Transverse colon (tissue), 4 donors: ENCODE measurements around the gene DIO3. TPM values are rescaled to one million over a fixed set of nuclear protein-coding genes. Genes with fewer than 3 reads are reported as not detected.

Experiments used
- DNase-seq: peaks from one replicate; pipeline ENCODE4 v3.0.0-alpha.2; 2019
- H3K27ac ChIP-seq, 4 donors: fragments of 200-600 bp; sonication (generic); 2 replicates each; pipeline ENCODE4 v1.5.1; 2016 to 2018; ENCODE audit warnings: inconsistent platforms in 4 of 4
- H3K27me3 ChIP-seq: fragments of 200-600 bp; sonication (generic); 2 replicates; pipeline ENCODE4 v1.5.1; 2017; ENCODE audit warnings: inconsistent platforms
- H3K36me3 ChIP-seq, 4 donors: fragments of 200-600 bp; sonication (generic); 2 replicates each; pipeline ENCODE4 v1.5.1; 2017 to 2019; ENCODE audit warnings: inconsistent platforms in 4 of 4
- H3K4me1 ChIP-seq, 4 donors: fragments of 200-600 bp; sonication (generic); 2 replicates each; pipeline ENCODE4 v1.5.1; 2017 to 2020; ENCODE audit warnings: inconsistent platforms in 4 of 4
- H3K4me3 ChIP-seq, 4 donors: fragments of 200-600 bp; sonication (generic); 1 replicate in 1 of 4; 2 replicates in 3 of 4; pipeline versions ENCODE4 v1.5.1 to v1.6.1; 2017 to 2019; ENCODE audit warnings: inconsistent platforms in 4 of 4
- H3K9me3 ChIP-seq, 2 donors: fragments of 200-600 bp; sonication (generic); 2 replicates each; pipeline ENCODE4 v1.5.1; 2017 to 2019; ENCODE audit warnings: inconsistent platforms in 2 of 2
- EP300 ChIP-seq: sonication (generic); formaldehyde crosslinking; IDR thresholded peaks from one replicate; pipeline ENCODE4 v1.6.1; 2017; ENCODE audit warnings: antibody characterized with exemption, low read depth
- POLR2A ChIP-seq: fragments of 450-650 bp; IDR thresholded peaks from one replicate; pipeline ENCODE4 v1.6.1; 2016; ENCODE audit warnings: antibody characterized with exemption, mild to moderate bottlenecking, moderate library complexity
- POLR2AphosphoS5 ChIP-seq, 3 donors: sonication (generic); formaldehyde crosslinking; IDR thresholded peaks; one replicate each; pipeline ENCODE4 v1.6.1; 2016; ENCODE audit warnings: antibody characterized with exemption in 3 of 3
- WGBS, 2 donors: methylation state at CpG; one replicate each; pipeline ENCODE4 v1.1.5; 2018; ENCODE audit warnings: low coverage in 1 of 2; 5-methylcytosine and 5-hydroxymethylcytosine counted together
- in situ Hi-C, 4 donors: fragments of 200-750 bp; cut with MboI; loops; one replicate each; pipeline versions ENCODE4 v1.15.0 to v1.15.1; 2017; ENCODE audit warnings: low sequenced_read_pairs in 3 of 4, low pct_ligation_motif_present in 1 of 4, low pct_unique_long_range_greater_than_20kb in 1 of 4
- intact Hi-C: fragments of 100-400 bp; cut with DNase I; formaldehyde crosslinking; loops from one replicate; pipeline ENCODE4 v1.15.1; 2023; ENCODE audit warnings: low total_unique reads
- total RNA-seq, 4 donors: library from RNA; depleted of rRNA; stranded (reverse); fragments of >200 nt; gene quantifications; one replicate each; pipeline ENCODE4 v1.1.0, GENCODE V29; 2016
- TF ChIP-seq, protein P1 (sequence below), 5 experiments: fragments of 200-600 bp in 3 of 5; fragments of 450-650 bp in 2 of 5; sonication (generic) in 3 of 5; IDR thresholded peaks; 1 replicate in 2 of 5; 2 replicates in 3 of 5; pipeline ENCODE4 v1.5.1; 2016 to 2017; ENCODE audit warnings: antibody characterized with exemption in 5 of 5, inconsistent platforms in 3 of 5, mild to moderate bottlenecking in 2 of 5, moderate library complexity in 1 of 5

Gene DIO3
- total RNA-seq, 4 donors from 2014 or later, result 1.2 to 2.9 (median 1.4) TPM; not detected in 1

DNA sequence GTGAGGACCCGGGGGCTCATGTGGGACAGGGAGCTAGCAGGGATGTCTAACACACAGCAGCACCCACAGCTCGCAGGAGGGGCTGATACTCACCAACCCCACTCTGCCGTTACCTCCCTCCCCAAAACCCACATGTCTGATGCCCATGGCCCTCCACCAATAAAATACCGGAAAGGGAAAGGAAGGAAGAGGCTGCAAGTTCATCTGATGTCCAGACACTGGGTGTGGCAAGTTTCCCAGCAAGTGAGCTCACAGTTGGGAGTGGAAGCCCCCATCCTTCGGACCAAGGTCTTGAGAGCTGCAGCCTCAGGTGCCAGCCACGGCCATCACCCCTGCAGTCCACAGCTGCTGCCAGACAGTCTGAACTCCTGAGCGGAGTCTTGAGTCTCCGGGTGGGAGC lies 39.3 kb upstream of the DIO3 start:
- H3K4me3 ChIP-seq, result no peak overlapping the region
- no peak overlapping the region for H3K27ac ChIP-seq
- no peaks in the 10 kb centered on the region for H3K9me3 ChIP-seq
- intact Hi-C loops, result no loop called here
- no peaks in the 10 kb centered on the region for H3K36me3 ChIP-seq
- no peak for TF ChIP-seq EP300
- TF ChIP-seq, protein P1, sequence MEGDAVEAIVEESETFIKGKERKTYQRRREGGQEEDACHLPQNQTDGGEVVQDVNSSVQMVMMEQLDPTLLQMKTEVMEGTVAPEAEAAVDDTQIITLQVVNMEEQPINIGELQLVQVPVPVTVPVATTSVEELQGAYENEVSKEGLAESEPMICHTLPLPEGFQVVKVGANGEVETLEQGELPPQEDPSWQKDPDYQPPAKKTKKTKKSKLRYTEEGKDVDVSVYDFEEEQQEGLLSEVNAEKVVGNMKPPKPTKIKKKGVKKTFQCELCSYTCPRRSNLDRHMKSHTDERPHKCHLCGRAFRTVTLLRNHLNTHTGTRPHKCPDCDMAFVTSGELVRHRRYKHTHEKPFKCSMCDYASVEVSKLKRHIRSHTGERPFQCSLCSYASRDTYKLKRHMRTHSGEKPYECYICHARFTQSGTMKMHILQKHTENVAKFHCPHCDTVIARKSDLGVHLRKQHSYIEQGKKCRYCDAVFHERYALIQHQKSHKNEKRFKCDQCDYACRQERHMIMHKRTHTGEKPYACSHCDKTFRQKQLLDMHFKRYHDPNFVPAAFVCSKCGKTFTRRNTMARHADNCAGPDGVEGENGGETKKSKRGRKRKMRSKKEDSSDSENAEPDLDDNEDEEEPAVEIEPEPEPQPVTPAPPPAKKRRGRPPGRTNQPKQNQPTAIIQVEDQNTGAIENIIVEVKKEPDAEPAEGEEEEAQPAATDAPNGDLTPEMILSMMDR (IDR thresholded peaks at IDR 0.05), result no peak
- no peak for TF ChIP-seq POLR2AphosphoS5 (IDR thresholded peaks at IDR 0.05)
- TF ChIP-seq POLR2A, result no peak
- DNase-seq, result no peak
- H3K27me3 ChIP-seq, result no peaks in the 10 kb centered on the region
- in situ Hi-C loops, result no loop called here
- WGBS, 2 donors, result 84% methylated on average over 5 of the region's 8 CpGs; no CpG with 5 or more reads in 1 of the 2 donors
- H3K4me1 ChIP-seq, result peaks cover 0 to 11% (median 0%) of the 10 kb centered on the region in 4 donors

DNA sequence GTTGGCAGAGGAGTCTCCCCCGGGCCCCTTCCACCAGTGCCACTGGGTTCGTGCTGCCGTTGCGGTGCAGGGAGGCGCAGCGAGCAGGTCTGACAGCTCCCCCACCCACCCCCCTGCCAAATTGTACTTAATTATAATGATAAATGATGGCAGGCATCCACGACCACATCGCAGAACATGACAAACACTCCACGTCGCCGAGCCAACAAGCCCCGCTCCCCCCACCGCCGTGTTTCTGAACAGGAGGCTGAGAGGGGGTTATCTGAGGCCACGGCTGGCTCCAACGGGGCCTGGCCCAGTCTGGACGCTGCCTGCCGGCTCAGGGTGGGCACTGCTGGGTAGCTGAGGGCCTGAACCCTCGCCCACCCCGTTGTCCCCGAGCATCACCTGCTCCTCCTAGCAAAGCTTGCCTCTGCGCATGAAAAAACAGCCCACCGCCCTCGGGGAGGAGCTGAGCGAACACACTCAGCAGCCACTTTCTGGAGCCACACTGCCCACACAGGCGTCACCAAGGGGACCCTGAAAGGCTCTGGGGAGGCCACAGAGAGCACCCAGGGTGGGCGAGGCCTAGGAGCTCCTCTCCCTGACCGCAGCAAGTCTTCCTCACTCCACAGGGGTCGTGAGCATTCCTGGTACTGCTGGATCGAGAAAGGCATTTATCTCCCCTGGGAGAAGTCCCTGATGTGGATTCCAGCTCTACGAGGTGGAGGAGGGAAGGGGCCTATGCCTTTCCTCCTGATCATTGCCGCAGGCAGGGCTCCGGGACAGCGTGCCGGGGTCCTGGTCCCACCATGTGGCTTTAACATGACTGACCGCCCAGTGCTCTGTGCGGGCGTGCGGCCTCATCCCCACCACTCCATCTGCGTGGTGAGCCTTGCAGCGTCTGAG lies 35.4 kb upstream of the DIO3 start:
- intact Hi-C loops (no loop called here), in situ Hi-C loops (no loop called here)
- no peak overlapping the region for H3K4me3 ChIP-seq
- WGBS, 2 donors, result 77 to 100% methylated on average over 4 to 41 of the region's 41 CpGs
- no peaks in the 10 kb centered on the region for H3K36me3 ChIP-seq
- H3K27me3 ChIP-seq, result no peaks in the 10 kb centered on the region
- H3K27ac ChIP-seq, result no peak overlapping the region
- no peaks in the 10 kb centered on the region for H3K9me3 ChIP-seq
- DNase-seq, result no peak
- TF ChIP-seq, protein P1 (IDR thresholded peaks at IDR 0.05), result no peak
- TF ChIP-seq POLR2A (no peak), POLR2AphosphoS5 (IDR thresholded peaks at IDR 0.05) (no peak), EP300 (no peak)
- no peaks in the 10 kb centered on the region for H3K4me1 ChIP-seq

DNA sequence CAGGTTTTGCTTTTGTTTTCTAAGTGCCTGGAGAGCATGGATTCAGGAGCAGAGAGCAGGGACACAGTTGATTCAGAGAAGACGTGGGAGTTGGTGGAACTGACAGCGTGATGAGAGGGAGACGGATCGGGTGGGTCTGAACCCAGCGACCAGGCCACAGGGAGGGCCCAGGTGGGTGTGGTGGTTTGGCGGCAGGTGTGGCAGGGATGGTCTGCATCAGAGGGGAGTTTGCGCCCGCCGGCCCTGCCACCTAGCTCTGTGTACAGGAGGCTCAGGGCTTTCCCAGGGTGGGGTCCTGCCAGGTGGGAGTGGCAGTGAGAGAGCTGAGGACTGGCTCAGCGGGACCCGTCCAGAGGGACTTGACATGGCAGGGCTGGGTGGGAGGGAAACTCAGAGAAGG lies 33.3 kb upstream of the DIO3 start:
- Histone ChIP-seq H3K4me1 (no peaks in the 10 kb centered on the region), H3K36me3 (no peaks in the 10 kb centered on the region), H3K4me3 (no peak overlapping the region), H3K9me3 (no peaks in the 10 kb centered on the region), H3K27ac (no peak overlapping the region), H3K27me3 (no peaks in the 10 kb centered on the region)
- intact Hi-C loops, result no loop called here
- no peak for TF ChIP-seq EP300
- TF ChIP-seq POLR2AphosphoS5 (IDR thresholded peaks at IDR 0.05), result no peak
- TF ChIP-seq POLR2A, result no peak
- TF ChIP-seq, protein P1 (IDR thresholded peaks at IDR 0.05), result no peak
- in situ Hi-C loops, result no loop called here
- 86% methylated on average over 11 of the region's 11 CpGs; no CpG with 5 or more reads in 1 of the 2 donors for WGBS, 2 donors
- DNase-seq, result no peak

DNA sequence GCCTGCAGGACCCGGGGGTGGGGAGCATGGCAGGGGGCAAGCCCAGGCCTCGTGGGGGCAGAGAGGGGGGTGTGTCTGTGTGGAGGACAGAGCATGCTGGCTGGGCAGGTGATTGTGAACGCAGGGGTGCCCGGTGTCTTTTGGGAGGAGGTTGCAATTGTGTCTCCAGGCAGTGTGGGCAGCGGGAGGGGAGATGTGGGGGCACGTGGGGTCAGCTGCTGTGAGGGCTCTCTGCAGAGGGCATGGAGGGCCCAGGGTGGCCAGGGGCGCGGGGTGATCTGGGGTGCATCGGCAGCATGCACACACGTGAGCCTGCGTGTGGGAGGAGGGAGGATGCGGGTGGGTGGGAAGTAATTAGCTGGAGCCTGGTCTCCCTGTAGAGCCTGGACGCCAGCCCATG lies 32.2 kb upstream of the DIO3 start:
- no peaks in the 10 kb centered on the region for H3K9me3 ChIP-seq
- no peaks in the 10 kb centered on the region for H3K4me1 ChIP-seq
- no peak overlapping the region for H3K4me3 ChIP-seq
- no peak overlapping the region for H3K27ac ChIP-seq
- DNase-seq, result no peak
- TF ChIP-seq, protein P1 (IDR thresholded peaks at IDR 0.05), result no peak
- TF ChIP-seq POLR2AphosphoS5 (IDR thresholded peaks at IDR 0.05) (no peak), POLR2A (no peak), EP300 (no peak)
- no peaks in the 10 kb centered on the region for H3K27me3 ChIP-seq
- WGBS, 2 donors, result 63% methylated on average over 13 of the region's 13 CpGs; no CpG with 5 or more reads in 1 of the 2 donors
- intact Hi-C loops, result no loop called here
- in situ Hi-C loops, result no loop called here
- H3K36me3 ChIP-seq, result no peaks in the 10 kb centered on the region
